Measurements from ENCODE around the gene UBR3.
"Not testable (repeated sequence)": the region's sequence is repeated elsewhere in the genome, so short reads cannot be mapped to it uniquely, and the experiment has no call there.

UBR3 gene

DNA sequence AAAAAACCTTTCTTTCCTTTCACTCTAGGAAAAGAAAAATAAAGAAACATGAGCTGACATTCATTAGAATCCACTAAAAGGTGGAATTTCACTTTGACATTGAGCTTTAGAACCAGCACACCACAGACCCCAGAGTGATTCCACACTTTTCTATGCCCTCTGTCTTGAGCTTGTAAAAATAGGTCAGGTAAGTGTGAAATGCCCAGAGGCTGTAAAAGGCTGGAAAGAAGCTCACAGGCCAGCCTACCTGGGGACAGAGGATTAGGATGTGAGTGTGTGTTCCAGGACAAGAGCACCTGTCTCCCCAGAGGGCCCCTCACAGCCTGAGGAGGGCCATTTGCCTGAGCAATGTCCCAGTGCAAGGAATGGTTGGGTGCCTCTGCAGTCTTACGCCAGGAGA is 294.4 kb downstream of the UBR3 start:
- DNase-seq: no peak

GRCh38 chr2:170122883-170123547 is 295.8 kb downstream of the UBR3 start:
- no peak for DNase-seq

DNA sequence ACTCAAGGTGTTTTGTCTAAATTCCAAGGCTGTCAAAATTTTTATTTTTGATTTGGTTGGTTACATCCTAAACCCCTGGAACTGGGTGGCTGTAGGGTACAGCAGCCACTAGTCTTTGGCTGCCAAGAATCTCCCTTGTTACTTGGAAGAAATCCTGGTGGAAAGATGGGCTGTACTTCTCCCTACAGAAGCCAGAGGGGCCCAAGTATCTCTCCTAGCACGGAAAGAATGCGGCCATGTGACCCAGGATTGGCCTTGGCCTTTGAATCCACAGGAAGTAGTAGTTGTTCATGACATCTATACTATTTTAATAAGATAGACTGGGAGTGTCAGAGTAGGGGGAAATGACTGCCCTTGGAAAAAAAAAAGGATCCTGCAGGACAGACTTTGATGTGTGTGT is 296.3 kb downstream of the UBR3 start:
- no peak for DNase-seq

GRCh38 chr2:170126138-170126728 is 299.0 kb downstream of the UBR3 start:
- not testable (repeated sequence) for DNase-seq

Data from NCI-H2171 treated with DMSO at 0.1 percent for 48 hours (cell line).